ENCODE measurements around the gene SLC16A4. TPM values are rescaled to one million over a fixed set of nuclear protein-coding genes. Genes with fewer than 3 reads are reported as not detected.
"Not testable (repeated sequence)": the region's sequence is repeated elsewhere in the genome, so short reads cannot be mapped to it uniquely, and the experiment has no call there.

The SLC16A4 gene
- total RNA-seq (2014; rRNA removed; shearing (Covaris generic)): 28.1 and 34.3 TPM in 2 replicates
- 15.6 and 15.9 TPM in 2 replicates for polyA plus RNA-seq (2016; fragmentation: Nextera tagmentation; extraction: Ambion mirVana)

DNA sequence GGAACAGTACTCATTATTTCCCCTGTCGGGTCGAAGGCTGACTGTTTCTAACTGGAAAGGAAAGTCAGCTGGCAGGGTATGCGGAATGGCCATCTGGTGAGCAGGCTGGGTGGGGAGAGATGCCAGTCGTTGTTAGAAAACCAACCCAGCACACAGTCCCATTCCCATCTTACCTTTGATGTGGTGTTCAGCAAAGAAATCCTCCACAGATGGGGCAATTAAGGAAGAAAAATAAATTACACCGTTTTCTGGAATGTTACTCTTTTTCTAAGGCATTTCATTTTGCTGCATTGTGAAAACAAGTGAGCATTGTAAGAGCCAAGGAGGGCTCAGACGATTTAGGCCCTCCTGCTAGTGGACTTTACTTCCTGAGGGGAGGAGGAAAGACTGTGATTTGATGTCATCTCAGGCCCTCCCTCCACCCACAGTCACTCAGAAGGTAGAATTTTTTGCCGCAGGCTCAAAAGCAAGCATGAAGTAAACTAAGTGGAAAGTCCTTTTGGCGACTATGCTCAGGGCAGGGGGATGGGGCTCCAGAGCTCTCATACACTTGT is at the start of gene SLC16A4:
SLC16A4 (minus strand) TSS at position 335 of the 554 bp plus-strand sequence. CDS start 1,703 bp downstream, outside the sequence.
- H3K4me3 ChIP-seq: peak within 1 kb of the TSS; percentile 68
- H3F3A ChIP-seq (ENCODE audit: insufficient read depth): peaks cover 62% of the 10 kb centered on the region
- no peak for TF ChIP-seq EZH2 (IDR thresholded peaks at IDR 0.05; ENCODE audit: insufficient read depth, poor library complexity, severe bottlenecking)
- TF ChIP-seq EZH2phosphoT487 (IDR thresholded peaks at IDR 0.05; ENCODE audit: insufficient read depth, low read depth): no peak
- H3K9me2 ChIP-seq (ENCODE audit: insufficient read depth): no peaks in the 10 kb centered on the region
- no peaks in the 10 kb centered on the region for H3K9me3 ChIP-seq (ENCODE audit: low read depth)
- H3K27ac ChIP-seq: peak within 1 kb of the TSS; percentile 78
- peak; percentile 73 for DNase-seq
- peak within 1 kb of the TSS; percentile 57 for H2AFZ ChIP-seq
- H4K20me1 ChIP-seq (ENCODE audit: insufficient read depth): no peaks in the 10 kb centered on the region
- H3K9ac ChIP-seq: peak within 1 kb of the TSS; percentile 62
- 0 out of 2 replicates have a peak, but pooled peaks cover 5% of the 10 kb centered on the region for H3K79me2 ChIP-seq (ENCODE audit: insufficient read depth)
- in situ Hi-C loops (cut with MboI): no loop called here
- no peaks in the 10 kb centered on the region for H3K36me3 ChIP-seq (ENCODE audit: low read depth)
- H3K4me2 ChIP-seq (ENCODE audit: unreplicated experiment): peak within 1 kb of the TSS; percentile 83
- H3K27me3 ChIP-seq (replicated peaks; ENCODE audit: insufficient read depth): no peaks in the 10 kb centered on the region
- WGBS, 2 experiments (ENCODE audit: low coverage in 1 of 2, low lambda C conversion rate in 2 of 2, missing lambda C conversion rate in 2 of 2): 4 to 6% methylated on average over 8 of the region's 8 CpGs
- peaks cover 54% of the 10 kb centered on the region for H3K4me1 ChIP-seq (ENCODE audit: insufficient read depth)

DNA sequence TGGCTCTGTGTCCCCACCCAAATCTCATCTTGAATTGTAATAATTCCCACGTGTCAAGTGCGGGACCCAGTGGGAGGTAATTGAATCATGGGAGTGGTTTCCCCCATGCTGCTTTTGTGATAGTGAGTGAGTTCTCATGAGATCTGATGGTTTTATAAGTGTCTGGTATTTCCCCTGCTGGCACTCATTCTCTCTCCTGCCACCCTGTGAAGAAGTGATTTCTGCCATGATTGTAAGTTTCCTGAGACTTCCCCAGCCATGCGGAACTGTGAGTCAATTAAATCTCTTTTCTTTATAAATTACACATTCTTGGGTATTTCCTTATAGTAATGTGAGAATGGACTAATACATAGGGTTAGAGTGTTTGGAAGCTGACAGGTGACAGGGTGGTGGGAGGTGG is 49.0 kb upstream of the SLC16A4 start:
- H3K27ac ChIP-seq; H3K36me3 ChIP-seq (ENCODE audit: low read depth); H3K79me2 ChIP-seq (ENCODE audit: insufficient read depth); H3K9me2 ChIP-seq (ENCODE audit: insufficient read depth); H3K9ac ChIP-seq; in situ Hi-C loops (cut with MboI); H3F3A ChIP-seq (ENCODE audit: insufficient read depth); H2AFZ ChIP-seq; H3K4me3 ChIP-seq; DNase-seq; H4K20me1 ChIP-seq (ENCODE audit: insufficient read depth); H3K27me3 ChIP-seq (replicated peaks; ENCODE audit: insufficient read depth); H3K9me3 ChIP-seq (ENCODE audit: low read depth); H3K4me2 ChIP-seq (ENCODE audit: unreplicated experiment): not testable (repeated sequence)
- WGBS, 2 experiments (ENCODE audit: low coverage in 1 of 2, low lambda C conversion rate in 2 of 2, missing lambda C conversion rate in 2 of 2): 94 to 96% methylated on average over 3 of the region's 3 CpGs
- H3K4me1 ChIP-seq (ENCODE audit: insufficient read depth): peaks cover 11% of the 10 kb centered on the region

DNA sequence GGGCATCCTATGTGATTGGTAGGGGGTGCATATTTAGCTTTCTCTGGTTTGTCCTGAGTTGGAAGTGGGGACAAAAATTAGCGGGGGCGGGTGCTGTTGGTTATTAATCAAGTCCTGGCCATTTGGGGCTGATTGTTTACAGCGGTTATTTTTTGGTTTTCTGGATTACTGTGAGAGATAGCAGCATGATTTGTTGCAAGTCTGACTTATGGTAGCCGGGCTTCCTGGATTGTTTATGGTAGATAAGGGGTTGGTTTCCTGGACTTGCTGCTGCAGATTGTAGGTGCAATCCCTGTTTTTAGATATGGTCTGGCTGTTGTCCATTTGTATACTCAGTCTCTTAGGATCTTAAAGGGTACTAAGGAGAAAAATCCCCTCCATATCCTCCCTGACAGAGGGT is 48.1 kb upstream of the SLC16A4 start:
- no peaks in the 10 kb centered on the region for H3K9me3 ChIP-seq (ENCODE audit: low read depth)
- H3K36me3 ChIP-seq (ENCODE audit: low read depth): no peaks in the 10 kb centered on the region
- H3K4me3 ChIP-seq: no peak overlapping the region
- H3F3A ChIP-seq (ENCODE audit: insufficient read depth): 0 out of 2 replicates have a peak, but pooled peaks cover 5% of the 10 kb centered on the region
- no peaks in the 10 kb centered on the region for H4K20me1 ChIP-seq (ENCODE audit: insufficient read depth)
- H2AFZ ChIP-seq: no peak overlapping the region
- no peak overlapping the region for H3K27ac ChIP-seq
- no peak for DNase-seq
- no peaks in the 10 kb centered on the region for H3K27me3 ChIP-seq (replicated peaks; ENCODE audit: insufficient read depth)
- 64 to 69% methylated on average over 4 of the region's 4 CpGs for WGBS, 2 experiments (ENCODE audit: low coverage in 1 of 2, low lambda C conversion rate in 2 of 2, missing lambda C conversion rate in 2 of 2)
- H3K9me2 ChIP-seq (ENCODE audit: insufficient read depth): no peaks in the 10 kb centered on the region
- H3K4me1 ChIP-seq (ENCODE audit: insufficient read depth): peaks cover 11% of the 10 kb centered on the region
- in situ Hi-C loops (cut with MboI): no loop called here
- H3K4me2 ChIP-seq (ENCODE audit: unreplicated experiment): no peak overlapping the region
- H3K9ac ChIP-seq: no peak overlapping the region
- no peaks in the 10 kb centered on the region for H3K79me2 ChIP-seq (ENCODE audit: insufficient read depth)
- TF ChIP-seq EZH2 (IDR thresholded peaks at IDR 0.05; ENCODE audit: insufficient read depth, poor library complexity, severe bottlenecking): no peak
- TF ChIP-seq EZH2phosphoT487 (IDR thresholded peaks at IDR 0.05; ENCODE audit: insufficient read depth, low read depth): no peak

DNA sequence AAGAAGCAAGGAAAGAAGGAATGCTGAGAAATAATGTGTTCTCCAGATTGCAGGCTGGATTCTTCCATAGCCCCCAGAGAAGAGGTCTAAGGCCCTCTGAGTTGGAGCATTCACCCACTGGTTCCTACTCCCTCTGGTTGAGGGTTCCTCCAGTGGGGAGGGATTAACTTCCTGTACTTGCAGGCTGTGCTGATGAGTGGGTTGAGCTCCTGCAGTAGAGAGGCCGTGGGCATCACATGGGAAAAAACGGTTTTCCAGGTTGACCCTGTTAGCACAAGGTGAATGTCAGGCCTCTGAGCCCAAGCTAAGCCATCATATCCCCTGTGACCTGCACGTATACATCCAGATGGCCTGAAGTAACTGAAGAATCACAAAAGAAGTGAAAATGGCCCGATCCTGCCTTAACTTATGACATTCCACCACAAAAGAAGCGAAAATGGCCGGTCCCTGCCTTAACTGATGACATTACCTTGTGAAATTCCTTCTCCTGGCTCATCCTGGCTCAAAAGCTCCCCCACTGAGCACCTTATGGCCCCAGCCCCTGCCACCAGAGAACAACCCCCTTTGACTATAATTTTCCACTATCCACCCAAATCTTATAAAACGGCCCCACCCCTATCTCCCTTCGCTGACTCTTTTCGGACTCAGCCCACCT is 46.9 kb upstream of the SLC16A4 start:
- H3K27me3 ChIP-seq (replicated peaks; ENCODE audit: insufficient read depth); in situ Hi-C loops (cut with MboI); H3K4me2 ChIP-seq (ENCODE audit: unreplicated experiment); H3K36me3 ChIP-seq (ENCODE audit: low read depth); DNase-seq; H3K9me2 ChIP-seq (ENCODE audit: insufficient read depth); H3K9ac ChIP-seq; H2AFZ ChIP-seq; H3K27ac ChIP-seq; H3K79me2 ChIP-seq (ENCODE audit: insufficient read depth); H4K20me1 ChIP-seq (ENCODE audit: insufficient read depth); H3K4me3 ChIP-seq; H3K9me3 ChIP-seq (ENCODE audit: low read depth); H3F3A ChIP-seq (ENCODE audit: insufficient read depth): not testable (repeated sequence)
- 48 to 57% methylated on average over 9 of the region's 9 CpGs for WGBS, 2 experiments (ENCODE audit: low coverage in 1 of 2, low lambda C conversion rate in 2 of 2, missing lambda C conversion rate in 2 of 2)
- H3K4me1 ChIP-seq (ENCODE audit: insufficient read depth): peaks cover 11% of the 10 kb centered on the region
